DND-41 (cell line): ENCODE results near the gene HSFX1.
"Not testable (repeated sequence)": the region's sequence is repeated elsewhere in the genome, so short reads cannot be mapped to it uniquely, and the experiment has no call there.

Source experiments
- ATAC-seq: fragments of 200-7000 bp; cut with Tn5 transposase; 3 replicates; pipeline ENCODE4 v1.9.1; 2021; ENCODE audit warnings: low read depth; ENCODE audit not compliant: insufficient read depth
- DNase-seq: peaks from one replicate; pipeline ENCODE4 v3.0.0-alpha.2; 2020
- H2AFZ ChIP-seq: 2 replicates; pipeline ENCODE4 v1.6.0; 2012; ENCODE audit warnings: low read depth, low read length
- H3K27ac ChIP-seq: 2 replicates; pipeline ENCODE4 v1.5.1; 2012; ENCODE audit warnings: low read length, inconsistent platforms
- H3K27me3 ChIP-seq: fragments of 200-600 bp; sonication (generic); 2 replicates; pipeline ENCODE4 v1.6.0; 2012; ENCODE audit warnings: low read length, mild to moderate bottlenecking, inconsistent platforms; ENCODE audit not compliant: insufficient read depth, poor library complexity
- H3K36me3 ChIP-seq: 2 replicates; pipeline ENCODE4 v1.5.1; 2012; ENCODE audit warnings: low read length, inconsistent platforms; ENCODE audit not compliant: insufficient read depth
- H3K4me1 ChIP-seq: 2 replicates; pipeline ENCODE4 v1.5.1; 2012; ENCODE audit warnings: mild to moderate bottlenecking, low read length; ENCODE audit not compliant: insufficient read depth
- H3K4me2 ChIP-seq: 2 replicates; pipeline ENCODE4 v1.6.0; 2012; ENCODE audit warnings: mild to moderate bottlenecking, moderate library complexity, low read length, inconsistent platforms; ENCODE audit not compliant: insufficient read depth
- H3K4me3 ChIP-seq, 2 experiments: fragments of 200-600 bp in 1 of 2; shearing (Covaris generic) in 1 of 2; 2 replicates each; pipeline ENCODE4 v1.5.1; 2012 to 2016; ENCODE audit warnings: inconsistent platforms in 2 of 2, low read length in 2 of 2, mild to moderate bottlenecking in 2 of 2, low read depth in 1 of 2, moderate library complexity in 1 of 2
- H3K79me2 ChIP-seq: 2 replicates; pipeline ENCODE4 v1.6.0; 2012; ENCODE audit warnings: low read length, inconsistent platforms; ENCODE audit not compliant: insufficient read depth
- H3K9ac ChIP-seq: 2 replicates; pipeline ENCODE4 v1.6.0; 2012; ENCODE audit warnings: low read depth, mild to moderate bottlenecking, inconsistent platforms, low read length, moderate library complexity
- H3K9me3 ChIP-seq: 2 replicates; pipeline ENCODE4 v1.5.1; 2012; ENCODE audit warnings: low read length, moderate library complexity, mild to moderate bottlenecking, inconsistent platforms; ENCODE audit not compliant: insufficient read depth, severe bottlenecking
- H4K20me1 ChIP-seq: 2 replicates; pipeline ENCODE4 v1.6.0; 2012; ENCODE audit warnings: low read length; ENCODE audit not compliant: insufficient read depth
- CTCF ChIP-seq: IDR thresholded peaks from 2 replicates; pipeline ENCODE4 v1.5.1; 2012; ENCODE audit warnings: borderline replicate concordance, low read length, moderate library complexity, mild to moderate bottlenecking; ENCODE audit not compliant: poor library complexity, severe bottlenecking; ENCODE audit errors: extremely low read depth
- EZH2 ChIP-seq: IDR thresholded peaks from 3 replicates; pipeline ENCODE4 v1.6.1; 2012; ENCODE audit warnings: borderline replicate concordance, low read depth, mild to moderate bottlenecking, moderate library complexity, low read length, inconsistent platforms; ENCODE audit not compliant: severe bottlenecking

The HSFX1 gene

GRCh38 chrX:149762696-149763614, 10.9 kb upstream of the HSFX1 start:
- TF ChIP-seq CTCF (no peak), EZH2 (no peak)
- H2AFZ ChIP-seq, result no peak overlapping the region
- no peak overlapping the region for H3K4me3 ChIP-seq
- DNase-seq, result no peak
- H3K27me3 ChIP-seq, result no peaks in the 10 kb centered on the region
- no peaks in the 10 kb centered on the region for H3K36me3 ChIP-seq
- no peak overlapping the region for H3K27ac ChIP-seq
- H3K79me2 ChIP-seq, result no peaks in the 10 kb centered on the region
- H3K9ac ChIP-seq, result no peak overlapping the region
- no peak overlapping the region for H3K4me2 ChIP-seq
- ATAC-seq, result no peak
- no peaks in the 10 kb centered on the region for H3K9me3 ChIP-seq
- no peaks in the 10 kb centered on the region for H4K20me1 ChIP-seq
- no peaks in the 10 kb centered on the region for H3K4me1 ChIP-seq

GRCh38 chrX:149770344-149770743, 3.5 kb upstream of the HSFX1 start:
- DNase-seq, H3K27me3 ChIP-seq, H2AFZ ChIP-seq, H4K20me1 ChIP-seq, H3K4me2 ChIP-seq, ATAC-seq, H3K27ac ChIP-seq, H3K4me3 ChIP-seq, H3K79me2 ChIP-seq, H3K9ac ChIP-seq, H3K4me1 ChIP-seq, H3K36me3 ChIP-seq, H3K9me3 ChIP-seq: not testable (repeated sequence)

GRCh38 chrX:149773026-149773425, 842 bp upstream of the HSFX1 start:
- DNase-seq, H3K9me3 ChIP-seq, H3K36me3 ChIP-seq, H3K9ac ChIP-seq, H4K20me1 ChIP-seq, H2AFZ ChIP-seq, H3K4me1 ChIP-seq, H3K79me2 ChIP-seq, ATAC-seq, H3K4me2 ChIP-seq, H3K27ac ChIP-seq, H3K4me3 ChIP-seq, H3K27me3 ChIP-seq: not testable (repeated sequence)

GRCh38 chrX:149777999-149778398, 4.1 kb downstream of the HSFX1 start:
- H3K4me3 ChIP-seq, H3K4me1 ChIP-seq, H3K9ac ChIP-seq, ATAC-seq, H3K79me2 ChIP-seq, H3K27me3 ChIP-seq, H4K20me1 ChIP-seq, H3K9me3 ChIP-seq, H2AFZ ChIP-seq, H3K36me3 ChIP-seq, DNase-seq, H3K4me2 ChIP-seq, H3K27ac ChIP-seq: not testable (repeated sequence)

- H3K27ac ChIP-seq, H3K4me3 ChIP-seq, DNase-seq, H3K9me3 ChIP-seq, H3K27me3 ChIP-seq, H3K36me3 ChIP-seq, H3K79me2 ChIP-seq, H3K9ac ChIP-seq, H2AFZ ChIP-seq, ATAC-seq, H3K4me2 ChIP-seq, H3K4me1 ChIP-seq, H4K20me1 ChIP-seq: not testable (repeated sequence)
Measured at GRCh38 chrX:149781727-149782126, 7.9 kb downstream of the HSFX1 start, which contains the start of gene MAGEA9. Gene MAGEA9, plus strand, starts transcription at chrX:149781930. Its CDS starts 4,281 bp downstream, at chrX:149786211.

GRCh38 chrX:149795531-149795930, 21.7 kb downstream of the HSFX1 start:
- ATAC-seq, result peak; percentile 42; the same call in 1 of the 3 replicates
- not testable (repeated sequence) for H3K9me3 ChIP-seq, H3K4me3 ChIP-seq, H3K4me2 ChIP-seq, H4K20me1 ChIP-seq, H3K79me2 ChIP-seq, H3K27ac ChIP-seq, H3K27me3 ChIP-seq, H3K36me3 ChIP-seq, DNase-seq, H2AFZ ChIP-seq, H3K9ac ChIP-seq
- H3K4me1 ChIP-seq, result peaks cover 11% of the 10 kb centered on the region; the same call in 1 of the 2 replicates
